GM23338 (cell line): ENCODE measurements around the gene PPP2R2B. TPM values are rescaled to one million over a fixed set of nuclear protein-coding genes. Genes with fewer than 3 reads are reported as not detected.

ENCODE experiments used
- ATAC-seq: fragments of 200-7000 bp; cut with Tn5 transposase; 3 replicates; pipeline ENCODE4 v1.9.1; 2020
- DNase-seq: peaks from one replicate; pipeline ENCODE4 v3.0.0-alpha.2; 2015; ENCODE audit warnings: low spot score
- H2AFZ ChIP-seq: fragments of 200-600 bp; sonication (generic); 2 replicates; pipeline ENCODE4 v1.8.0; 2016; ENCODE audit warnings: antibody characterized with exemption, mild to moderate bottlenecking, moderate library complexity
- H3F3A ChIP-seq: fragments of 200-600 bp; sonication (generic); replicated peaks from 2 replicates; pipeline ENCODE4 v1.8.0; 2017; ENCODE audit warnings: antibody characterized with exemption, mixed run types, low read depth
- H3K27ac ChIP-seq: fragments of 200-600 bp; sonication (generic); 2 replicates; pipeline ENCODE4 v1.6.1; 2016; ENCODE audit warnings: low read depth
- H3K27me3 ChIP-seq: fragments of 200-600 bp; sonication (generic); 2 replicates; pipeline ENCODE4 v1.8.0; 2016; ENCODE audit warnings: mild to moderate bottlenecking, mixed run types, moderate library complexity; ENCODE audit not compliant: insufficient read depth
- H3K36me3 ChIP-seq: fragments of 200-600 bp; sonication (generic); 2 replicates; pipeline ENCODE4 v1.8.0; 2016; ENCODE audit warnings: mild to moderate bottlenecking; ENCODE audit not compliant: insufficient read depth
- H3K4me1 ChIP-seq: fragments of 200-600 bp; sonication (generic); 2 replicates; pipeline ENCODE4 v1.8.0; 2016; ENCODE audit warnings: mild to moderate bottlenecking, moderate library complexity; ENCODE audit not compliant: insufficient read depth
- H3K4me2 ChIP-seq: fragments of 200-600 bp; sonication (generic); 2 replicates; pipeline ENCODE4 v1.7.1; 2017; ENCODE audit warnings: mixed run types
- H3K4me3 ChIP-seq: fragments of 200-600 bp; sonication (generic); 2 replicates; pipeline ENCODE4 v1.6.1; 2016; ENCODE audit warnings: mixed run types
- H3K79me2 ChIP-seq: fragments of 200-600 bp; sonication (generic); replicated peaks from 2 replicates; pipeline ENCODE4 v1.8.0; 2017; ENCODE audit warnings: mild to moderate bottlenecking; ENCODE audit not compliant: insufficient read depth
- H3K9me2 ChIP-seq: fragments of 200-600 bp; sonication (generic); 2 replicates; pipeline ENCODE4 v1.8.0; 2017; ENCODE audit not compliant: insufficient read depth
- H4K20me1 ChIP-seq: fragments of 200-600 bp; sonication (generic); replicated peaks from 2 replicates; pipeline ENCODE4 v1.8.0; 2017; ENCODE audit warnings: mild to moderate bottlenecking; ENCODE audit not compliant: insufficient read depth
- H3K27ac Mint-ChIP-seq: 2 replicates; pipeline ENCODE4 v1.8.0; 2020; ENCODE audit warnings: inconsistent platforms, mild to moderate bottlenecking, moderate library complexity, mixed read lengths
- H3K27me3 Mint-ChIP-seq: 3 replicates; pipeline ENCODE4 v1.8.0; 2022; ENCODE audit warnings: low read depth, mild to moderate bottlenecking, moderate library complexity, mixed read lengths, inconsistent platforms; ENCODE audit not compliant: insufficient read depth, poor library complexity
- H3K36me3 Mint-ChIP-seq: 3 replicates; pipeline ENCODE4 v1.8.0; 2021; ENCODE audit warnings: low read depth, mild to moderate bottlenecking, inconsistent platforms, moderate library complexity, mixed read lengths
- H3K4me1 Mint-ChIP-seq: 3 replicates; pipeline ENCODE4 v1.8.0; 2020; ENCODE audit warnings: mild to moderate bottlenecking, inconsistent platforms, mixed read lengths
- H3K4me3 Mint-ChIP-seq: 3 replicates; pipeline ENCODE4 v1.8.0; 2021; ENCODE audit warnings: moderate library complexity, mild to moderate bottlenecking, inconsistent platforms, mixed read lengths
- H3K9me3 Mint-ChIP-seq: 3 replicates; pipeline ENCODE4 v1.8.0; 2020; ENCODE audit warnings: moderate library complexity, mild to moderate bottlenecking, inconsistent platforms, mixed read lengths
- EZH2 ChIP-seq: fragments of 200-600 bp; sonication (generic); IDR thresholded peaks from one replicate; pipeline ENCODE4 v1.8.0; 2017; ENCODE audit warnings: antibody characterized with exemption, mild to moderate bottlenecking, low read depth; ENCODE audit not compliant: unreplicated experiment
- EZH2phosphoT487 ChIP-seq: fragments of 200-600 bp; sonication (generic); IDR thresholded peaks from one replicate; pipeline ENCODE4 v1.8.1; 2018; ENCODE audit warnings: antibody characterized with exemption; ENCODE audit not compliant: unreplicated experiment
- JUNB ChIP-seq: IDR thresholded peaks from one replicate; pipeline ENCODE4 v1.6.1; 2016; ENCODE audit warnings: antibody characterized with exemption; ENCODE audit not compliant: unreplicated experiment
- NANOG ChIP-seq: IDR thresholded peaks from 2 replicates; pipeline ENCODE4 v1.6.1; 2016; ENCODE audit warnings: antibody characterized with exemption, borderline replicate concordance
- POLR2AphosphoS5 ChIP-seq: IDR thresholded peaks from 2 replicates; pipeline ENCODE4 v1.6.1; 2016; ENCODE audit warnings: antibody characterized with exemption, low read depth
- ZNF331 ChIP-seq: fragments of 250-450 bp; sonication (Bioruptor Pico); IDR thresholded peaks from 2 replicates; pipeline ENCODE4 v1.5.0; 2020; ENCODE audit warnings: low read depth, mild to moderate bottlenecking, moderate library complexity
- polyA plus RNA-seq: library from polyadenylated mRNA; unstranded; fragments of >200 nt; fragmentation: Nextera tagmentation; extraction: Ambion mirVana; gene quantifications from 2 replicates; pipeline ENCODE4 v1.2.1, GENCODE V29; 2016
- total RNA-seq: library from RNA; depleted of rRNA; stranded (reverse); fragments of >200 nt; shearing (Covaris generic); gene quantifications from 2 replicates; pipeline ENCODE4 v1.2.3, GENCODE V29; 2014
- TF ChIP-seq, protein P1 (sequence below): fragments of 250-450 bp; sonication (Bioruptor Pico); IDR thresholded peaks from 2 replicates; pipeline ENCODE4 v1.5.0; 2020; ENCODE audit warnings: mild to moderate bottlenecking, moderate library complexity
- TF ChIP-seq, protein P2 (sequence below): IDR thresholded peaks from 2 replicates; pipeline ENCODE4 v1.6.1; 2016; ENCODE audit warnings: antibody characterized with exemption

PPP2R2B gene
- total and polyA plus RNA-seq, 2 experiments from 2014 or later: 21.3 to 33.9 TPM

- TF ChIP-seq, protein P1, sequence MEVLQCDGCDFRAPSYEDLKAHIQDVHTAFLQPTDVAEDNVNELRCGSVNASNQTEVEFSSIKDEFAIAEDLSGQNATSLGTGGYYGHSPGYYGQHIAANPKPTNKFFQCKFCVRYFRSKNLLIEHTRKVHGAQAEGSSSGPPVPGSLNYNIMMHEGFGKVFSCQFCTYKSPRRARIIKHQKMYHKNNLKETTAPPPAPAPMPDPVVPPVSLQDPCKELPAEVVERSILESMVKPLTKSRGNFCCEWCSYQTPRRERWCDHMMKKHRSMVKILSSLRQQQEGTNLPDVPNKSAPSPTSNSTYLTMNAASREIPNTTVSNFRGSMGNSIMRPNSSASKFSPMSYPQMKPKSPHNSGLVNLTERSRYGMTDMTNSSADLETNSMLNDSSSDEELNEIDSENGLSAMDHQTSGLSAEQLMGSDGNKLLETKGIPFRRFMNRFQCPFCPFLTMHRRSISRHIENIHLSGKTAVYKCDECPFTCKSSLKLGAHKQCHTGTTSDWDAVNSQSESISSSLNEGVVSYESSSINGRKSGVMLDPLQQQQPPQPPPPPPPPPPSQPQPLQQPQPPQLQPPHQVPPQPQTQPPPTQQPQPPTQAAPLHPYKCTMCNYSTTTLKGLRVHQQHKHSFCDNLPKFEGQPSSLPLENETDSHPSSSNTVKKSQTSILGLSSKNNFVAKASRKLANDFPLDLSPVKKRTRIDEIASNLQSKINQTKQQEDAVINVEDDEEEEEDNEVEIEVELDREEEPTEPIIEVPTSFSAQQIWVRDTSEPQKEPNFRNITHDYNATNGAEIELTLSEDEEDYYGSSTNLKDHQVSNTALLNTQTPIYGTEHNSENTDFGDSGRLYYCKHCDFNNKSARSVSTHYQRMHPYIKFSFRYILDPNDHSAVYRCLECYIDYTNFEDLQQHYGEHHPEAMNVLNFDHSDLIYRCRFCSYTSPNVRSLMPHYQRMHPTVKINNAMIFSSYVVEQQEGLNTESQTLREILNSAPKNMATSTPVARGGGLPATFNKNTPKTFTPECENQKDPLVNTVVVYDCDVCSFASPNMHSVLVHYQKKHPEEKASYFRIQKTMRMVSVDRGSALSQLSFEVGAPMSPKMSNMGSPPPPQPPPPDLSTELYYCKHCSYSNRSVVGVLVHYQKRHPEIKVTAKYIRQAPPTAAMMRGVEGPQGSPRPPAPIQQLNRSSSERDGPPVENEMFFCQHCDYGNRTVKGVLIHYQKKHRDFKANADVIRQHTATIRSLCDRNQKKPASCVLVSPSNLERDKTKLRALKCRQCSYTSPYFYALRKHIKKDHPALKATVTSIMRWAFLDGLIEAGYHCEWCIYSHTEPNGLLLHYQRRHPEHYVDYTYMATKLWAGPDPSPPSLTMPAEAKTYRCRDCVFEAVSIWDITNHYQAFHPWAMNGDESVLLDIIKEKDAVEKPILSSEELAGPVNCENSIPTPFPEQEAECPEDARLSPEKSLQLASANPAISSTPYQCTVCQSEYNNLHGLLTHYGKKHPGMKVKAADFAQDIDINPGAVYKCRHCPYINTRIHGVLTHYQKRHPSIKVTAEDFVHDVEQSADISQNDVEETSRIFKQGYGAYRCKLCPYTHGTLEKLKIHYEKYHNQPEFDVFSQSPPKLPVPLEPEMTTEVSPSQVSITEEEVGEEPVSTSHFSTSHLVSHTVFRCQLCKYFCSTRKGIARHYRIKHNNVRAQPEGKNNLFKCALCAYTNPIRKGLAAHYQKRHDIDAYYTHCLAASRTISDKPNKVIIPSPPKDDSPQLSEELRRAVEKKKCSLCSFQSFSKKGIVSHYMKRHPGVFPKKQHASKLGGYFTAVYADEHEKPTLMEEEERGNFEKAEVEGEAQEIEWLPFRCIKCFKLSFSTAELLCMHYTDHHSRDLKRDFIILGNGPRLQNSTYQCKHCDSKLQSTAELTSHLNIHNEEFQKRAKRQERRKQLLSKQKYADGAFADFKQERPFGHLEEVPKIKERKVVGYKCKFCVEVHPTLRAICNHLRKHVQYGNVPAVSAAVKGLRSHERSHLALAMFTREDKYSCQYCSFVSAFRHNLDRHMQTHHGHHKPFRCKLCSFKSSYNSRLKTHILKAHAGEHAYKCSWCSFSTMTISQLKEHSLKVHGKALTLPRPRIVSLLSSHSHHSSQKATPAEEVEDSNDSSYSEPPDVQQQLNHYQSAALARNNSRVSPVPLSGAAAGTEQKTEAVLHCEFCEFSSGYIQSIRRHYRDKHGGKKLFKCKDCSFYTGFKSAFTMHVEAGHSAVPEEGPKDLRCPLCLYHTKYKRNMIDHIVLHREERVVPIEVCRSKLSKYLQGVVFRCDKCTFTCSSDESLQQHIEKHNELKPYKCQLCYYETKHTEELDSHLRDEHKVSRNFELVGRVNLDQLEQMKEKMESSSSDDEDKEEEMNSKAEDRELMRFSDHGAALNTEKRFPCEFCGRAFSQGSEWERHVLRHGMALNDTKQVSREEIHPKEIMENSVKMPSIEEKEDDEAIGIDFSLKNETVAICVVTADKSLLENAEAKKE: no peak
- TF ChIP-seq EZH2 (no peak), ZNF331 (CRISPR knock-in tag) (no peak), EZH2phosphoT487 (no peak)
Observed at GRCh38 chr5:146890066-146890465, 11.5 kb upstream of the PPP2R2B start (continued).

- no peaks in the 10 kb centered on the region for H3K36me3 ChIP-seq
- H3K27ac ChIP-seq: no peak overlapping the region
- H3F3A ChIP-seq: no peaks in the 10 kb centered on the region
- ATAC-seq (no peak), DNase-seq (no peak)
- peak overlapping the region; percentile 30; the same call in 1 of the 2 replicates for H3K4me2 ChIP-seq
- H3K79me2 ChIP-seq: no peaks in the 10 kb centered on the region
- H3K9me2 ChIP-seq: no peaks in the 10 kb centered on the region
- H3K4me1 ChIP-seq: peaks cover 32% of the 10 kb centered on the region
- Mint-ChIP-seq H3K9me3 (no peaks in the 10 kb centered on the region), H3K27me3 (peaks cover 4% of the 10 kb centered on the region), H3K27ac (no peak overlapping the region), H3K4me1 (peaks cover 31% of the 10 kb centered on the region), H3K4me3 (no peak overlapping the region), H3K36me3 (no peaks in the 10 kb centered on the region)
- H3K4me3 ChIP-seq: no peak overlapping the region
- no peak overlapping the region for H2AFZ ChIP-seq
- H3K27me3 ChIP-seq: no peaks in the 10 kb centered on the region
- H4K20me1 ChIP-seq: no peaks in the 10 kb centered on the region
- TF ChIP-seq POLR2AphosphoS5: no peak
- no peak for TF ChIP-seq EZH2phosphoT487
- no peak for TF ChIP-seq JUNB
- no peak for TF ChIP-seq ZNF331 (CRISPR knock-in tag)
- TF ChIP-seq, protein P1: no peak
- TF ChIP-seq, protein P2, sequence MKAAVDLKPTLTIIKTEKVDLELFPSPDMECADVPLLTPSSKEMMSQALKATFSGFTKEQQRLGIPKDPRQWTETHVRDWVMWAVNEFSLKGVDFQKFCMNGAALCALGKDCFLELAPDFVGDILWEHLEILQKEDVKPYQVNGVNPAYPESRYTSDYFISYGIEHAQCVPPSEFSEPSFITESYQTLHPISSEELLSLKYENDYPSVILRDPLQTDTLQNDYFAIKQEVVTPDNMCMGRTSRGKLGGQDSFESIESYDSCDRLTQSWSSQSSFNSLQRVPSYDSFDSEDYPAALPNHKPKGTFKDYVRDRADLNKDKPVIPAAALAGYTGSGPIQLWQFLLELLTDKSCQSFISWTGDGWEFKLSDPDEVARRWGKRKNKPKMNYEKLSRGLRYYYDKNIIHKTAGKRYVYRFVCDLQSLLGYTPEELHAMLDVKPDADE: no peak
- no peak for TF ChIP-seq NANOG
Observed at GRCh38 chr5:146889169-146889568, 10.6 kb upstream of the PPP2R2B start.
